Activated B cell treated with CpG ODN at 0.5 μM for 24 hours (primary cell): Measurements from ENCODE around the gene PFN1. TPM values are rescaled to one million over a fixed set of nuclear protein-coding genes. Genes with fewer than 3 reads are reported as not detected.

Experiments used
- ATAC-seq: fragments of 200-7000 bp; cut with Tn5 transposase; one replicate; pipeline ENCODE4 v1.10.0; 2021; ENCODE audit warnings: low read depth, mild to moderate bottlenecking, moderate library complexity
- CTCF ChIA-PET: fragments of 350-600 bp; sonication (Branson Sonifier 250); formaldehyde crosslinking; loops from one replicate; lab custom pipeline; 2021; ENCODE audit warnings: antibody characterized with exemption; lab: Charles Lee
- POLR2A ChIA-PET: fragments of 350-600 bp; sonication (Branson Sonifier 250); formaldehyde crosslinking; loops from one replicate; lab custom pipeline; 2021; ENCODE audit warnings: antibody characterized with exemption; lab: Charles Lee
- DNase-seq: peaks from one replicate; pipeline ENCODE4 v3.0.0; 2022
- H3K27ac Mint-ChIP-seq: one replicate; pipeline ENCODE4 v1.8.0; 2020; ENCODE audit warnings: mixed read lengths
- H3K27me3 Mint-ChIP-seq: one replicate; pipeline ENCODE4 v1.8.0; 2021; ENCODE audit warnings: mixed read lengths
- H3K36me3 Mint-ChIP-seq: one replicate; pipeline ENCODE4 v1.8.0; 2021; ENCODE audit warnings: low read depth, mixed read lengths
- H3K4me1 Mint-ChIP-seq: one replicate; pipeline ENCODE4 v1.8.0; 2021; ENCODE audit warnings: mixed read lengths
- H3K4me3 Mint-ChIP-seq: one replicate; pipeline ENCODE4 v1.8.0; 2020; ENCODE audit warnings: mild to moderate bottlenecking, mixed read lengths
- H3K9me3 Mint-ChIP-seq: one replicate; pipeline ENCODE4 v1.8.0; 2020; ENCODE audit warnings: mixed read lengths
- intact Hi-C: fragments of 100-400 bp; cut with micrococcal nuclease; formaldehyde crosslinking; loops from one replicate; pipeline ENCODE4 v1.15.1; 2024
- total RNA-seq: library from RNA; stranded (reverse); gene quantifications from 2 replicates; pipeline ENCODE4 v1.2.3, GENCODE V29; 2022
- TF ChIP-seq, protein P1 (sequence below): fragments of 200-600 bp; IDR thresholded peaks from one replicate; pipeline ENCODE4 v1.8.0; 2022; ENCODE audit warnings: antibody characterized with exemption, mild to moderate bottlenecking

The PFN1 gene
- total RNA-seq, 1 donor from 2014 or later: 1,072 TPM

- peak overlapping the region; percentile 24 for H3K4me3 Mint-ChIP-seq
Measured at GRCh38 chr17:4978726-4979125, 30.4 kb upstream of the PFN1 start.

GRCh38 chr17:4974115-4974670, 25.9 kb upstream of the PFN1 start:
- no peak for DNase-seq
- TF ChIP-seq, protein P1, sequence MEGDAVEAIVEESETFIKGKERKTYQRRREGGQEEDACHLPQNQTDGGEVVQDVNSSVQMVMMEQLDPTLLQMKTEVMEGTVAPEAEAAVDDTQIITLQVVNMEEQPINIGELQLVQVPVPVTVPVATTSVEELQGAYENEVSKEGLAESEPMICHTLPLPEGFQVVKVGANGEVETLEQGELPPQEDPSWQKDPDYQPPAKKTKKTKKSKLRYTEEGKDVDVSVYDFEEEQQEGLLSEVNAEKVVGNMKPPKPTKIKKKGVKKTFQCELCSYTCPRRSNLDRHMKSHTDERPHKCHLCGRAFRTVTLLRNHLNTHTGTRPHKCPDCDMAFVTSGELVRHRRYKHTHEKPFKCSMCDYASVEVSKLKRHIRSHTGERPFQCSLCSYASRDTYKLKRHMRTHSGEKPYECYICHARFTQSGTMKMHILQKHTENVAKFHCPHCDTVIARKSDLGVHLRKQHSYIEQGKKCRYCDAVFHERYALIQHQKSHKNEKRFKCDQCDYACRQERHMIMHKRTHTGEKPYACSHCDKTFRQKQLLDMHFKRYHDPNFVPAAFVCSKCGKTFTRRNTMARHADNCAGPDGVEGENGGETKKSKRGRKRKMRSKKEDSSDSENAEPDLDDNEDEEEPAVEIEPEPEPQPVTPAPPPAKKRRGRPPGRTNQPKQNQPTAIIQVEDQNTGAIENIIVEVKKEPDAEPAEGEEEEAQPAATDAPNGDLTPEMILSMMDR: no peak
- Mint-ChIP-seq H3K9me3 (no peaks in the 10 kb centered on the region), H3K4me3 (no peak overlapping the region), H3K4me1 (peaks cover 11% of the 10 kb centered on the region), H3K36me3 (peaks cover 74% of the 10 kb centered on the region), H3K27ac (no peak overlapping the region), H3K27me3 (no peaks in the 10 kb centered on the region)
- no peak for ATAC-seq
- ChIA-PET POLR2A (interaction anchor here (0.5 kb wide), 1 partner anchor 43 kb away, joined by 3 read pairs; no protein-coding TSS in a partner anchor), CTCF (no interaction called here)
- intact Hi-C loops: no loop called here

More at GRCh38 chr17:4978726-4979125, 30.4 kb upstream of the PFN1 start:
- intact Hi-C loops: no loop called here
- no peak for DNase-seq
- Mint-ChIP-seq H3K4me1 (peaks cover 38% of the 10 kb centered on the region), H3K27me3 (no peaks in the 10 kb centered on the region), H3K27ac (peak overlapping the region; percentile 71), H3K36me3 (peaks cover 72% of the 10 kb centered on the region), H3K9me3 (no peaks in the 10 kb centered on the region)
- CTCF ChIA-PET: interaction anchor here (1.4 to 4.5 kb wide), 3 partner anchors 41 to 83 kb away, joined by 4 to 32 read pairs (median 18); no protein-coding TSS in a partner anchor
- POLR2A ChIA-PET: interaction anchor here (0.7 to 3.5 kb wide), 10 partner anchors 8 to 53 kb away, joined by 3 to 21 read pairs (median 6); partner anchors contain the start of genes INCA1, KIF1C, PFN1 and RNF167
- peak; percentile 28 for ATAC-seq
- TF ChIP-seq, protein P1: no peak

DNA sequence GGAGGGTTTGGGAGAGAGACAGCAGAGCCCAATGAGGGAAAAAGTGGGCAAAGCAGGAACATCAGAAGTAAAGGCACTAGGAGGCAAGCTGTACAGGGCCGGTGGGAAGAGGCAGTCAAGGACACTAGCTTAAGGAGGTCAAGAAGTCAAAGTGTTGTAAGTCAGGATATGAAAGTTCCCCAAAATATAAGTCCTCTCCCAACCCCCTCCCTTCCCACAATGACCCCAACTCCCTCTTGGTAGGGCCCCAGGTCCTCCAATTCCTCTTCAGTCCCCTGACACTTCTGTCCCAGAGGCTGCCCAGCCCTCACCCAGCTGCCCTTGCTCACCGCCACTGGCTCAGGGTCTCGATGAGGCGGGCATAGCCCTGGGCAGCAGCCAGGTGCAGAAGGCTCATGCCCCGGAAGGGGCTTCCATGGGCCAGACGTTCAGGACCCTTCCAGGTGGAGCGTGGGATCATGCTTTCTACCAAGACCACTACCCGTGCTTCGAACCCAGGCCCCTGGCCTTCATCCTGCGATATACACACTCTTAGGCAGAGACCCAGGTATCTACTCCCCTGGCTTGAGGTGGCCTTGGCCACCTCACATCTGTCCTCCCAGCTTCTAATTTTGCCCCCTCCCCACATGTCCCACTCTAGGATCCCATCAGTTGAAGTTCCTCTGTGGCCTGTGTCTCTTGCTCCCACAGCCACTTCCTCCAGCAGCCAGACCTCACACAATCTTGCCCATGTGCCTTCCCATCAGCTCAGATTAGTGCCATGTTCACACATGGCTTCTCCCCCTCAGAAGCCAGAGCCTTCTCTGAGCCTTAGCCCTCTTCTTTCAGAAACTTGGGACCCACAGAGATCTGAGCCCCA, 25.2 kb upstream of the PFN1 start:
- Mint-ChIP-seq H3K27me3 (no peaks in the 10 kb centered on the region), H3K4me3 (no peak overlapping the region), H3K9me3 (no peaks in the 10 kb centered on the region), H3K36me3 (peaks cover 72% of the 10 kb centered on the region), H3K4me1 (peaks cover 5% of the 10 kb centered on the region), H3K27ac (no peak overlapping the region)
- ChIA-PET CTCF (no interaction called here), POLR2A (interaction anchor here (0.5 kb wide), 1 partner anchor 44 kb away, joined by 3 read pairs; no protein-coding TSS in a partner anchor)
- DNase-seq (no peak), ATAC-seq (no peak)
- TF ChIP-seq, protein P1: no peak
- intact Hi-C loops: no loop called here

- TF ChIP-seq, protein P1: no peak
- peaks cover 69% of the 10 kb centered on the region for H3K36me3 Mint-ChIP-seq
- ChIA-PET POLR2A (interaction anchor here (0.5 kb wide), 1 partner anchor 312 kb away, joined by 4 read pairs; no protein-coding TSS in a partner anchor), CTCF (no interaction called here)
- no peak overlapping the region for H3K4me3 Mint-ChIP-seq
- no peak for DNase-seq
- intact Hi-C loops: no loop called here
- H3K27ac Mint-ChIP-seq: no peak overlapping the region
- no peak for ATAC-seq
- H3K9me3 Mint-ChIP-seq: no peaks in the 10 kb centered on the region
- peaks cover 1% of the 10 kb centered on the region for H3K4me1 Mint-ChIP-seq
- H3K27me3 Mint-ChIP-seq: no peaks in the 10 kb centered on the region
Measured at GRCh38 chr17:4972752-4973151, 24.4 kb upstream of the PFN1 start.

- TF ChIP-seq, protein P1: no peak
- Mint-ChIP-seq H3K9me3 (no peaks in the 10 kb centered on the region), H3K4me3 (no peak overlapping the region), H3K27ac (no peak overlapping the region), H3K36me3 (peaks cover 65% of the 10 kb centered on the region), H3K4me1 (peaks cover 1% of the 10 kb centered on the region), H3K27me3 (no peaks in the 10 kb centered on the region)
- intact Hi-C loops: no loop called here
- DNase-seq (no peak), ATAC-seq (no peak)
- ChIA-PET CTCF (no interaction called here), POLR2A (interaction anchor here (0.5 to 11.6 kb wide), 3 partner anchors 15 to 312 kb away, joined by 4 to 391 read pairs (median 4); partner anchors contain the start of genes CAMTA2, ENO3 and PFN1)
Measured at GRCh38 chr17:4972322-4972721, 24.0 kb upstream of the PFN1 start.
